ENCODE data around the gene RARG.

The RARG gene

DNA sequence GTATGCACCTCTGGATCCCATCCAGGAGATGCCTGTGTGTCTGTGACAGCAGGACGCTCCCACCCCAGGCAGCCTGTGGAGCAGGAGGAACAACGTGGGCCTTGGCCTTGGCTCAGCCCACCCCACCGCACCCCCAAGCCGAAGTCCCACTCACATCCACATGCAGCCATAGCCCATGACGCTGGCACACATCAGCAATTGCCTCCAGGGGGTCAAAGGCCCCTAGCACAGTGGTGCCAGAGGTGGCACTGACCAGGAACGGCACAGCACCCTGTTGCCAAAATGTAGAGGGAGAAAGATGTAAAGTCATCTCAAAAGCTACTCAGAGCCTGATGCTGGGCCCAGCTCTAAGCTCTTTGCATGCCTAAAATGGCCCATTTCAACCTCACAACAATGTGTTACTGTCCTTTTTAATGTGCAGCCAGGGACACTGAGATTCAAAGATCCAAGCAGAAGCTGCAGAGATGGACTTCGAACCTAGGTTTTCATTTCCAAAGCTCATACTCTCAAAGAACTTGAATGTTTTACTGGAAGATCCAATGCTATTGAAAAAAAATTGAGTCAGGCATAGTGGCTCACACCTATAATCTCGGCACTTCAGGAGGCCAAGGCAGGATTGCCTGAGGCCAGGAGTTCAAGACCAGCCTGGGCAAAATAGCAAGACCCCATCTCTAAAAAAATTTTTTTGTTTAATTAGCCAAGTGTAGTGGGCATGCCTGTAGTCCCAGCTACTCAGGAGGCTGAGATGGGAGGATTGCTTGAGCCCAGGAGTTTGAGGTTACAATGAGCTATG, 70.7 kb downstream of the RARG start:
- POLR2A ChIA-PET = interaction anchor here (0.7 to 1.5 kb wide), 2 partner anchors 9 to 26 kb away, joined by 6 read pairs; no protein-coding TSS in a partner anchor
- no peaks in the 10 kb centered on the region for H3K9me3 ChIP-seq (ENCODE audit: control insufficient read depth, insufficient read depth, low read depth, low read length)
- no peaks in the 10 kb centered on the region for H3K4me1 ChIP-seq (ENCODE audit: control insufficient read depth, insufficient read depth, low read length)
- H3K27ac ChIP-seq (ENCODE audit: extremely low read depth, low read depth, low read length) = no peak overlapping the region
- 0 out of 2 replicates have a peak, but pooled peaks have one; percentile 8 for TF ChIP-seq ZIC2 (tag by site-specific recombination; IDR thresholded peaks at IDR 0.05)
- TF ChIP-seq, protein P1, sequence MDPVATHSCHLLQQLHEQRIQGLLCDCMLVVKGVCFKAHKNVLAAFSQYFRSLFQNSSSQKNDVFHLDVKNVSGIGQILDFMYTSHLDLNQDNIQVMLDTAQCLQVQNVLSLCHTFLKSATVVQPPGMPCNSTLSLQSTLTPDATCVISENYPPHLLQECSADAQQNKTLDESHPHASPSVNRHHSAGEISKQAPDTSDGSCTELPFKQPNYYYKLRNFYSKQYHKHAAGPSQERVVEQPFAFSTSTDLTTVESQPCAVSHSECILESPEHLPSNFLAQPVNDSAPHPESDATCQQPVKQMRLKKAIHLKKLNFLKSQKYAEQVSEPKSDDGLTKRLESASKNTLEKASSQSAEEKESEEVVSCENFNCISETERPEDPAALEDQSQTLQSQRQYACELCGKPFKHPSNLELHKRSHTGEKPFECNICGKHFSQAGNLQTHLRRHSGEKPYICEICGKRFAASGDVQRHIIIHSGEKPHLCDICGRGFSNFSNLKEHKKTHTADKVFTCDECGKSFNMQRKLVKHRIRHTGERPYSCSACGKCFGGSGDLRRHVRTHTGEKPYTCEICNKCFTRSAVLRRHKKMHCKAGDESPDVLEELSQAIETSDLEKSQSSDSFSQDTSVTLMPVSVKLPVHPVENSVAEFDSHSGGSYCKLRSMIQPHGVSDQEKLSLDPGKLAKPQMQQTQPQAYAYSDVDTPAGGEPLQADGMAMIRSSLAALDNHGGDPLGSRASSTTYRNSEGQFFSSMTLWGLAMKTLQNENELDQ (tag by site-specific recombination; IDR thresholded peaks at IDR 0.05; ENCODE audit: low read depth) = no peak
- peaks cover 0 to 5% of the 10 kb centered on the region in 2 experiments; a peak in 1 of 3 replicates for H3K36me3 ChIP-seq (ENCODE audit: control insufficient read depth in 2 of 2, insufficient read depth in 1 of 2, low read length in 2 of 2)
- CTCF ChIA-PET = interaction anchor here (0.7 to 8.5 kb wide), 14 partner anchors 11 to 260 kb away, joined by 3 to 94 read pairs (median 6); partner anchors contain the start of genes CSAD and ZNF740
- H3K4me3 ChIP-seq (ENCODE audit: low read depth, low read length) = no peak overlapping the region

DNA sequence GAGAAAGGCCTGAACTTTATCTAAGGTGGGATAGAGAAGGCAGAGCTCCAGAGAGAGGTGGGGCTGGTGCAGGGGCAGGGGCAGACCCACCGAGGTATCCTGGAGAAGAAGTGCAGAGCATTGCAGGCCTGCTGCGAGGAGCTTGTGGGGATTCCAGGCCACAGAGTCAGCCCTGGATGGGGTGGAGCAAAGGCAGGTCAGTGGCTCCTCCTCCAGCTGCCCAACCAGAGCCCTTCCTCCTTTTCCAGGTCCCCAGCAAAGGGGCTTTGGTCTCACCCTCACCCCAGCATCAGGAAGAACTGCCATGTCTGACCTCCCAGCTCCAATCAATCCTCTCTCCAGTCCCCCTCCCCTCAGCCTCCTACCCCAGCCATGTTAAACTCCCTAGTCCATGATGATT, 71.3 kb downstream of the RARG start:
- H3K36me3 ChIP-seq (ENCODE audit: control insufficient read depth in 2 of 2, insufficient read depth in 1 of 2, low read length in 2 of 2) = peaks cover 0 to 5% of the 10 kb centered on the region in 2 experiments; a peak in 1 of 3 replicates
- H3K9me3 ChIP-seq (ENCODE audit: control insufficient read depth, insufficient read depth, low read depth, low read length) = no peaks in the 10 kb centered on the region
- POLR2A ChIA-PET = interaction anchor here (1.5 to 3.4 kb wide), 3 partner anchors 11 to 27 kb away, joined by 5 to 16 read pairs (median 6); partner anchors contain the start of genes CSAD and ZNF740
- H3K27ac ChIP-seq (ENCODE audit: extremely low read depth, low read depth, low read length) = no peak overlapping the region
- H3K4me1 ChIP-seq (ENCODE audit: control insufficient read depth, insufficient read depth, low read length) = no peaks in the 10 kb centered on the region
- CTCF ChIA-PET = interaction anchor here (0.7 to 8.5 kb wide), 21 partner anchors 7 to 260 kb away, joined by 3 to 94 read pairs (median 7); partner anchors contain the start of genes CSAD, SOAT2 and ZNF740
- no peak overlapping the region for H3K4me3 ChIP-seq (ENCODE audit: low read depth, low read length)
- TF ChIP-seq, protein P2, sequence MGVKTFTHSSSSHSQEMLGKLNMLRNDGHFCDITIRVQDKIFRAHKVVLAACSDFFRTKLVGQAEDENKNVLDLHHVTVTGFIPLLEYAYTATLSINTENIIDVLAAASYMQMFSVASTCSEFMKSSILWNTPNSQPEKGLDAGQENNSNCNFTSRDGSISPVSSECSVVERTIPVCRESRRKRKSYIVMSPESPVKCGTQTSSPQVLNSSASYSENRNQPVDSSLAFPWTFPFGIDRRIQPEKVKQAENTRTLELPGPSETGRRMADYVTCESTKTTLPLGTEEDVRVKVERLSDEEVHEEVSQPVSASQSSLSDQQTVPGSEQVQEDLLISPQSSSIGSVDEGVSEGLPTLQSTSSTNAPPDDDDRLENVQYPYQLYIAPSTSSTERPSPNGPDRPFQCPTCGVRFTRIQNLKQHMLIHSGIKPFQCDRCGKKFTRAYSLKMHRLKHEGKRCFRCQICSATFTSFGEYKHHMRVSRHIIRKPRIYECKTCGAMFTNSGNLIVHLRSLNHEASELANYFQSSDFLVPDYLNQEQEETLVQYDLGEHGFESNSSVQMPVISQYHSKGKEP (tag by site-specific recombination; IDR thresholded peaks at IDR 0.05) = no peak
- TF ChIP-seq, protein P3, sequence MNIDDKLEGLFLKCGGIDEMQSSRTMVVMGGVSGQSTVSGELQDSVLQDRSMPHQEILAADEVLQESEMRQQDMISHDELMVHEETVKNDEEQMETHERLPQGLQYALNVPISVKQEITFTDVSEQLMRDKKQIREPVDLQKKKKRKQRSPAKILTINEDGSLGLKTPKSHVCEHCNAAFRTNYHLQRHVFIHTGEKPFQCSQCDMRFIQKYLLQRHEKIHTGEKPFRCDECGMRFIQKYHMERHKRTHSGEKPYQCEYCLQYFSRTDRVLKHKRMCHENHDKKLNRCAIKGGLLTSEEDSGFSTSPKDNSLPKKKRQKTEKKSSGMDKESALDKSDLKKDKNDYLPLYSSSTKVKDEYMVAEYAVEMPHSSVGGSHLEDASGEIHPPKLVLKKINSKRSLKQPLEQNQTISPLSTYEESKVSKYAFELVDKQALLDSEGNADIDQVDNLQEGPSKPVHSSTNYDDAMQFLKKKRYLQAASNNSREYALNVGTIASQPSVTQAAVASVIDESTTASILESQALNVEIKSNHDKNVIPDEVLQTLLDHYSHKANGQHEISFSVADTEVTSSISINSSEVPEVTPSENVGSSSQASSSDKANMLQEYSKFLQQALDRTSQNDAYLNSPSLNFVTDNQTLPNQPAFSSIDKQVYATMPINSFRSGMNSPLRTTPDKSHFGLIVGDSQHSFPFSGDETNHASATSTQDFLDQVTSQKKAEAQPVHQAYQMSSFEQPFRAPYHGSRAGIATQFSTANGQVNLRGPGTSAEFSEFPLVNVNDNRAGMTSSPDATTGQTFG (tag by site-specific recombination; IDR thresholded peaks at IDR 0.05; ENCODE audit: borderline replicate concordance) = no peak
- TF ChIP-seq, protein P4, sequence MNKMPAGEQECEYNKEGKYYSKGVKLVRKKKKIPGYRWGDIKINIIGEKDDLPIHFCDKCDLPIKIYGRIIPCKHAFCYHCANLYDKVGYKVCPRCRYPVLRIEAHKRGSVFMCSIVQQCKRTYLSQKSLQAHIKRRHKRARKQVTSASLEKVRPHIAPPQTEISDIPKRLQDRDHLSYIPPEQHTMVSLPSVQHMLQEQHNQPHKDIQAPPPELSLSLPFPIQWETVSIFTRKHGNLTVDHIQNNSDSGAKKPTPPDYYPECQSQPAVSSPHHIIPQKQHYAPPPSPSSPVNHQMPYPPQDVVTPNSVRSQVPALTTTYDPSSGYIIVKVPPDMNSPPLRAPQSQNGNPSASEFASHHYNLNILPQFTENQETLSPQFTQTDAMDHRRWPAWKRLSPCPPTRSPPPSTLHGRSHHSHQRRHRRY (tag by site-specific recombination; IDR thresholded peaks at IDR 0.05) = no peak
- TF ChIP-seq KLF10 (tag by site-specific recombination; IDR thresholded peaks at IDR 0.05) = no peak
- TF ChIP-seq ZNF747 (tag by site-specific recombination; IDR thresholded peaks at IDR 0.05) = no peak
- TF ChIP-seq, protein P5, sequence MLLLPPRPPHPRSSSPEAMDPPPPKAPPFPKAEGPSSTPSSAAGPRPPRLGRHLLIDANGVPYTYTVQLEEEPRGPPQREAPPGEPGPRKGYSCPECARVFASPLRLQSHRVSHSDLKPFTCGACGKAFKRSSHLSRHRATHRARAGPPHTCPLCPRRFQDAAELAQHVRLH (tag by site-specific recombination; IDR thresholded peaks at IDR 0.05) = no peak
- no peak for TF ChIP-seq HOXA7 (CRISPR knock-in tag; IDR thresholded peaks at IDR 0.05; ENCODE audit: borderline replicate concordance)
- no peak for TF ChIP-seq ZNF837 (tag by site-specific recombination; IDR thresholded peaks at IDR 0.05)
- no peak for TF ChIP-seq ZNF112 (tag by site-specific recombination; IDR thresholded peaks at IDR 0.05)
- no peak for TF ChIP-seq ZNF37A (tag by site-specific recombination; IDR thresholded peaks at IDR 0.05)
- TF ChIP-seq, protein P6, sequence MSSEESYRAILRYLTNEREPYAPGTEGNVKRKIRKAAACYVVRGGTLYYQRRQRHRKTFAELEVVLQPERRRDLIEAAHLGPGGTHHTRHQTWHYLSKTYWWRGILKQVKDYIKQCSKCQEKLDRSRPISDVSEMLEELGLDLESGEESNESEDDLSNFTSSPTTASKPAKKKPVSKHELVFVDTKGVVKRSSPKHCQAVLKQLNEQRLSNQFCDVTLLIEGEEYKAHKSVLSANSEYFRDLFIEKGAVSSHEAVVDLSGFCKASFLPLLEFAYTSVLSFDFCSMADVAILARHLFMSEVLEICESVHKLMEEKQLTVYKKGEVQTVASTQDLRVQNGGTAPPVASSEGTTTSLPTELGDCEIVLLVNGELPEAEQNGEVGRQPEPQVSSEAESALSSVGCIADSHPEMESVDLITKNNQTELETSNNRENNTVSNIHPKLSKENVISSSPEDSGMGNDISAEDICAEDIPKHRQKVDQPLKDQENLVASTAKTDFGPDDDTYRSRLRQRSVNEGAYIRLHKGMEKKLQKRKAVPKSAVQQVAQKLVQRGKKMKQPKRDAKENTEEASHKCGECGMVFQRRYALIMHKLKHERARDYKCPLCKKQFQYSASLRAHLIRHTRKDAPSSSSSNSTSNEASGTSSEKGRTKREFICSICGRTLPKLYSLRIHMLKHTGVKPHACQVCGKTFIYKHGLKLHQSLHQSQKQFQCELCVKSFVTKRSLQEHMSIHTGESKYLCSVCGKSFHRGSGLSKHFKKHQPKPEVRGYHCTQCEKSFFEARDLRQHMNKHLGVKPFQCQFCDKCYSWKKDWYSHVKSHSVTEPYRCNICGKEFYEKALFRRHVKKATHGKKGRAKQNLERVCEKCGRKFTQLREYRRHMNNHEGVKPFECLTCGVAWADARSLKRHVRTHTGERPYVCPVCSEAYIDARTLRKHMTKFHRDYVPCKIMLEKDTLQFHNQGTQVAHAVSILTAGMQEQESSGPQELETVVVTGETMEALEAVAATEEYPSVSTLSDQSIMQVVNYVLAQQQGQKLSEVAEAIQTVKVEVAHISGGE (tag by site-specific recombination; conservative IDR thresholded peaks at IDR 0.05; ENCODE audit: low read depth) = no peak
- TF ChIP-seq, protein P7, sequence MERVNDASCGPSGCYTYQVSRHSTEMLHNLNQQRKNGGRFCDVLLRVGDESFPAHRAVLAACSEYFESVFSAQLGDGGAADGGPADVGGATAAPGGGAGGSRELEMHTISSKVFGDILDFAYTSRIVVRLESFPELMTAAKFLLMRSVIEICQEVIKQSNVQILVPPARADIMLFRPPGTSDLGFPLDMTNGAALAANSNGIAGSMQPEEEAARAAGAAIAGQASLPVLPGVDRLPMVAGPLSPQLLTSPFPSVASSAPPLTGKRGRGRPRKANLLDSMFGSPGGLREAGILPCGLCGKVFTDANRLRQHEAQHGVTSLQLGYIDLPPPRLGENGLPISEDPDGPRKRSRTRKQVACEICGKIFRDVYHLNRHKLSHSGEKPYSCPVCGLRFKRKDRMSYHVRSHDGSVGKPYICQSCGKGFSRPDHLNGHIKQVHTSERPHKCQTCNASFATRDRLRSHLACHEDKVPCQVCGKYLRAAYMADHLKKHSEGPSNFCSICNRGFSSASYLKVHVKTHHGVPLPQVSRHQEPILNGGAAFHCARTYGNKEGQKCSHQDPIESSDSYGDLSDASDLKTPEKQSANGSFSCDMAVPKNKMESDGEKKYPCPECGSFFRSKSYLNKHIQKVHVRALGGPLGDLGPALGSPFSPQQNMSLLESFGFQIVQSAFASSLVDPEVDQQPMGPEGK (tag by site-specific recombination; IDR thresholded peaks at IDR 0.05) = no peak
- TF ChIP-seq, protein P8, sequence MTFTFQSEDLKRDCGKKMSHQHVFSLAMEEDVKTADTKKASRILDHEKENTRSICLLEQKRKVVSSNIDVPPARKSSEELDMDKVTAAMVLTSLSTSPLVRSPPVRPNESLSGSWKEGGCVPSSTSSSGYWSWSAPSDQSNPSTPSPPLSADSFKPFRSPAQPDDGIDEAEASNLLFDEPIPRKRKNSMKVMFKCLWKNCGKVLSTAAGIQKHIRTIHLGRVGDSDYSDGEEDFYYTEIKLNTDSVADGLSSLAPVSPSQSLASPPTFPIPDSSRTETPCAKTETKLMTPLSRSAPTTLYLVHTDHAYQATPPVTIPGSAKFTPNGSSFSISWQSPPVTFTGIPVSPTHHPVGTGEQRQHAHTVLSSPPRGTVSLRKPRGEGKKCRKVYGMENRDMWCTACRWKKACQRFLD (tag by site-specific recombination; IDR thresholded peaks at IDR 0.05) = no peak
- no peak for TF ChIP-seq REPIN1 (tag by site-specific recombination; IDR thresholded peaks at IDR 0.05; ENCODE audit: low read depth)
- TF ChIP-seq ZFHX2 (tag by site-specific recombination; conservative IDR thresholded peaks at IDR 0.05) = no peak

Measured in HEK293 (cell line).